Left ventricle myocardium superior (tissue), 1 donor: ENCODE results near the gene TIAL1. TPM values are rescaled to one million over a fixed set of nuclear protein-coding genes. Genes with fewer than 3 reads are reported as not detected.
"Not testable (repeated sequence)": the region's sequence is repeated elsewhere in the genome, so short reads cannot be mapped to it uniquely, and the experiment has no call there.

Experiments
- ATAC-seq: fragments of 200-7000 bp; cut with Tn5 transposase; one replicate; pipeline ENCODE4 v1.9.1; 2020; ENCODE audit warnings: mild to moderate bottlenecking, moderate library complexity
- DNase-seq: peaks from one replicate; pipeline ENCODE4 v3.0.0-alpha.2; 2020
- intact Hi-C: fragments of 100-400 bp; cut with micrococcal nuclease; formaldehyde crosslinking; loops from one replicate; pipeline ENCODE4 v1.11.0; 2022
- total RNA-seq: library from RNA; stranded (reverse); fragmentation: NEBNext Ultra II Directional; extraction: Animal tissue kit (Norgen Biotek cat#: 25700); gene quantifications from one replicate; pipeline ENCODE4 v1.2.1, GENCODE V29; 2021
- donor health status: DM: no; HTN: yes; CAD: no; lungs with severe emphysema.

The TIAL1 gene
- total RNA-seq, 1 donor from 2014 or later = 78.1 TPM

GRCh38 chr10:119562097-119562496 lies 34.7 kb downstream of the TIAL1 start:
- no peak for ATAC-seq
- DNase-seq = no peak
- intact Hi-C loops = no loop called here

- intact Hi-C loops, DNase-seq, ATAC-seq: not testable (repeated sequence)
Observed at GRCh38 chr10:119559511-119559910, 37.3 kb downstream of the TIAL1 start.

- DNase-seq, intact Hi-C loops, ATAC-seq: not testable (repeated sequence)
Observed at GRCh38 chr10:119556081-119556480, 40.7 kb downstream of the TIAL1 start.

- intact Hi-C loops = no loop called here
- DNase-seq = no peak
Observed at GRCh38 chr10:119555178-119555784, 41.5 kb downstream of the TIAL1 start.

GRCh38 chr10:119550827-119551226 lies 45.9 kb downstream of the TIAL1 start:
- DNase-seq = no peak
- intact Hi-C loops = no loop called here
- ATAC-seq = no peak

More at GRCh38 chr10:119555178-119555784, 41.5 kb downstream of the TIAL1 start:
- ATAC-seq = no peak

GRCh38 chr10:119549247-119549999 lies 47.3 kb downstream of the TIAL1 start:
- intact Hi-C loops = no loop called here
- DNase-seq (no peak), ATAC-seq (no peak)

GRCh38 chr10:119546009-119546408 lies 50.8 kb downstream of the TIAL1 start:
- no peak for DNase-seq
- no peak for ATAC-seq
- intact Hi-C loops = no loop called here

GRCh38 chr10:119545310-119545709 lies 51.5 kb downstream of the TIAL1 start:
- DNase-seq = no peak
- no peak for ATAC-seq
- intact Hi-C loops = no loop called here

- DNase-seq = no peak
Observed at GRCh38 chr10:119543814-119544642, 52.7 kb downstream of the TIAL1 start.

GRCh38 chr10:119542988-119543813 lies 53.6 kb downstream of the TIAL1 start:
- intact Hi-C loops = no loop called here
- ATAC-seq = peak; percentile 74
- DNase-seq = peak; percentile 77

More at GRCh38 chr10:119543814-119544642, 52.7 kb downstream of the TIAL1 start:
- intact Hi-C loops = no loop called here
- ATAC-seq = no peak

- ATAC-seq (peak; percentile 96), DNase-seq (peak; percentile 90)
- intact Hi-C loops = no loop called here
Observed at GRCh38 chr10:119542357-119542987, 54.3 kb downstream of the TIAL1 start, which contains the start of gene RGS10. RGS10 (minus strand) TSS chr10:119542719; CDS start chr10:119542638, 81 bp downstream.

GRCh38 chr10:119541459-119542356 lies 55.1 kb downstream of the TIAL1 start:
- ATAC-seq (peak; percentile 10), DNase-seq (peak; percentile 61)
- intact Hi-C loops = no loop called here

- intact Hi-C loops = no loop called here
- DNase-seq (no peak), ATAC-seq (no peak)
Observed at GRCh38 chr10:119541046-119541445, 55.7 kb downstream of the TIAL1 start.

GRCh38 chr10:119540038-119540437 lies 56.7 kb downstream of the TIAL1 start:
- ATAC-seq (no peak), DNase-seq (no peak)
- intact Hi-C loops = no loop called here

GRCh38 chr10:119539359-119539825 lies 57.4 kb downstream of the TIAL1 start:
- ATAC-seq = no peak
- DNase-seq = no peak
- intact Hi-C loops = no loop called here

GRCh38 chr10:119538632-119539358 lies 58.0 kb downstream of the TIAL1 start:
- DNase-seq = no peak
- no peak for ATAC-seq
- intact Hi-C loops = no loop called here
